HepG2 (cell line): ENCODE results near the gene ABCB10. TPM values are rescaled to one million over a fixed set of nuclear protein-coding genes. Genes with fewer than 3 reads are reported as not detected.

ENCODE experiments used
- ARNT2 ChIP-seq: sonication (generic); formaldehyde crosslinking; IDR thresholded peaks from 2 replicates; pipeline ENCODE4 v1.8.0; 2022; ENCODE audit warnings: mild to moderate bottlenecking, low read depth, missing genetic modification reagents, moderate library complexity
- ESRRA ChIP-seq: sonication (generic); formaldehyde crosslinking; IDR thresholded peaks from 2 replicates; pipeline ENCODE4 v1.5.1; 2020; ENCODE audit warnings: mild to moderate bottlenecking, low read depth, missing genetic modification reagents
- FOXK2 ChIP-seq: fragments of 450-650 bp; IDR thresholded peaks from 2 replicates; pipeline ENCODE4 v1.6.1; 2016
- KMT2A ChIP-seq: sonication (generic); formaldehyde crosslinking; IDR thresholded peaks from 2 replicates; pipeline ENCODE4 v1.4.0; 2020; ENCODE audit warnings: missing genetic modification reagents
- MTA3 ChIP-seq: sonication (generic); formaldehyde crosslinking; IDR thresholded peaks from 2 replicates; pipeline ENCODE4 v1.4.0; 2020; ENCODE audit warnings: missing genetic modification reagents
- MZF1 ChIP-seq: sonication (generic); formaldehyde crosslinking; IDR thresholded peaks from 2 replicates; pipeline ENCODE4 v1.8.1; 2023; ENCODE audit warnings: mild to moderate bottlenecking, missing genetic modification reagents, borderline replicate concordance
- NFATC3 ChIP-seq: sonication (generic); formaldehyde crosslinking; IDR thresholded peaks from 2 replicates; pipeline ENCODE4 v1.5.1; 2020; ENCODE audit warnings: mild to moderate bottlenecking, missing genetic modification reagents
- PITX1 ChIP-seq: sonication (generic); formaldehyde crosslinking; IDR thresholded peaks from 2 replicates; pipeline ENCODE4 v1.5.1; 2020; ENCODE audit warnings: mild to moderate bottlenecking, missing genetic modification reagents
- RFX5 ChIP-seq: IDR thresholded peaks from 2 replicates; pipeline ENCODE4 v1.6.1; 2011; ENCODE audit warnings: low read depth, low read length, improper control_type of control experiment
- TEAD2 ChIP-seq: sonication (generic); formaldehyde crosslinking; IDR thresholded peaks from 2 replicates; pipeline ENCODE4 v1.9.0; 2021; ENCODE audit warnings: missing genetic modification reagents
- TRIM22 ChIP-seq: fragments of 450-650 bp; IDR thresholded peaks from 2 replicates; pipeline ENCODE4 v1.6.1; 2017
- ZBTB25 ChIP-seq: IDR thresholded peaks from 2 replicates; pipeline ENCODE4 v1.6.1; 2018; ENCODE audit warnings: missing genetic modification reagents
- ZC3H4 ChIP-seq: sonication (generic); formaldehyde crosslinking; IDR thresholded peaks from 2 replicates; pipeline ENCODE4 v1.4.0; 2020; ENCODE audit warnings: missing genetic modification reagents, borderline replicate concordance
- ZKSCAN1 ChIP-seq: fragments of 150-350 bp; IDR thresholded peaks from 2 replicates; pipeline ENCODE4 v1.6.1; 2014; ENCODE audit warnings: low read length
- ZNF281 ChIP-seq: sonication (generic); formaldehyde crosslinking; IDR thresholded peaks from 2 replicates; pipeline ENCODE4 v1.4.0; 2020; ENCODE audit warnings: missing genetic modification reagents, borderline replicate concordance
- ZNF496 ChIP-seq: sonication (generic); formaldehyde crosslinking; IDR thresholded peaks from 2 replicates; pipeline ENCODE4 v1.8.1; 2023; ENCODE audit warnings: mild to moderate bottlenecking, moderate library complexity, missing genetic modification reagents; ENCODE audit not compliant: insufficient replicate concordance
- ZNF513 ChIP-seq: sonication (generic); formaldehyde crosslinking; conservative IDR thresholded peaks from 2 replicates; pipeline ENCODE4 v1.5.0; 2020; ENCODE audit warnings: missing genetic modification reagents
- ZNF547 ChIP-seq: sonication (generic); formaldehyde crosslinking; IDR thresholded peaks from 2 replicates; pipeline ENCODE4 v1.5.1; 2020; ENCODE audit warnings: mild to moderate bottlenecking, missing genetic modification reagents
- ZNF691 ChIP-seq: sonication (generic); formaldehyde crosslinking; IDR thresholded peaks from 2 replicates; pipeline ENCODE4 v1.4.0; 2020; ENCODE audit warnings: missing genetic modification reagents, low read depth, mild to moderate bottlenecking, borderline replicate concordance
- ZNF775 ChIP-seq: sonication (generic); formaldehyde crosslinking; IDR thresholded peaks from 2 replicates; pipeline ENCODE4 v1.4.0; 2020; ENCODE audit warnings: missing genetic modification reagents, mild to moderate bottlenecking, moderate library complexity, borderline replicate concordance
- ZSCAN9 ChIP-seq: IDR thresholded peaks from 2 replicates; pipeline ENCODE4 v1.6.1; 2016; ENCODE audit warnings: borderline replicate concordance
- polyA plus RNA-seq, 8 experiments: library from polyadenylated mRNA; depleted of rRNA in 3 of 8; stranded (reverse) in 7 of 8; unstranded in 1 of 8; fragments of >200 nt; fragmentation: Illumina TruSeq in 4 of 8; extraction: Trizol in 4 of 8; gene quantifications; 2 replicates each; pipeline versions ENCODE4 v1.2.1 to v1.2.3, GENCODE V29; 2011 to 2016; ENCODE audit warnings: low read depth in 4 of 8, missing spikeins in 1 of 8, mixed read lengths in 1 of 8; ENCODE audit not compliant: insufficient read depth in 1 of 8
- total RNA-seq, 5 experiments: library from RNA; depleted of rRNA; stranded (reverse); fragments of >200 nt; fragmentation: Illumina TruSeq; extraction: Trizol; gene quantifications; 2 replicates each; pipeline ENCODE4 v1.2.3, GENCODE V29; 2016; ENCODE audit warnings: low read depth in 1 of 5

ABCB10 gene
- total and polyA plus RNA-seq, 2 of the 13 experiments (the other 11 are each of a cell fraction or from before 2014, with no cell fraction given) = 11.2 to 28.9 TPM

GRCh38 chr1:229507951-229508822 lies 50.3 kb downstream of the ABCB10 start, which contains the start of gene NUP133 (continued):
- TF ChIP-seq ESRRA (CRISPR knock-in tag) (peak; percentile 43; the same call in 1 of the 2 replicates), ZBTB25 (CRISPR knock-in tag) (peak; percentile 13; the same call in 1 of the 2 replicates), KMT2A (CRISPR knock-in tag) (peak; percentile 96), MZF1 (CRISPR knock-in tag) (no peak), NFATC3 (CRISPR knock-in tag) (no peak), ZC3H4 (CRISPR knock-in tag) (no peak), ZNF691 (CRISPR knock-in tag) (peak; percentile 34; the same call in 1 of the 2 replicates), ARNT2 (peak; percentile 80; the same call in 1 of the 2 replicates), ZNF775 (CRISPR knock-in tag) (no peak), RFX5 (peak; percentile 84), ZNF496 (CRISPR knock-in tag) (no peak), ZNF547 (no peak), TRIM22 (no peak), PITX1 (CRISPR knock-in tag) (peak; percentile 70; the same call in 1 of the 2 replicates), MTA3 (CRISPR knock-in tag) (no peak), TEAD2 (CRISPR knock-in tag) (no peak), ZNF513 (no peak), ZNF281 (CRISPR knock-in tag) (no peak), FOXK2 (no peak; the same call in 1 of the 2 replicates), ZKSCAN1 (no peak), ZSCAN9 (CRISPR knock-in tag) (no peak; the same call in 1 of the 2 replicates)
